Stimulated activated CD4-positive, alpha-beta T cell treated with anti-CD3 and anti-CD28 coated beads, Interleukin-1b, Interleukin-23, amount 100 ng/mL, for 24 hours (primary cell): ENCODE measurements around the gene CLTC.

ENCODE experiments used
- DNase-seq, 4 experiments: peaks; one replicate each; pipeline ENCODE4 v3.0.0-alpha.2; 2020; ENCODE audit warnings: low read depth in 4 of 4, low spot score in 1 of 4

CLTC gene

GRCh38 chr17:59678918-59679317, 59.2 kb downstream of the CLTC start:
- DNase-seq: no peak

GRCh38 chr17:59680314-59680713, 60.6 kb downstream of the CLTC start:
- no peak for DNase-seq

GRCh38 chr17:59683283-59683682, 63.6 kb downstream of the CLTC start:
- DNase-seq: no peak

- no peak for DNase-seq
These were observed 65.3 kb downstream of the CLTC start for GRCh38 chr17:59684967-59685366.

DNA sequence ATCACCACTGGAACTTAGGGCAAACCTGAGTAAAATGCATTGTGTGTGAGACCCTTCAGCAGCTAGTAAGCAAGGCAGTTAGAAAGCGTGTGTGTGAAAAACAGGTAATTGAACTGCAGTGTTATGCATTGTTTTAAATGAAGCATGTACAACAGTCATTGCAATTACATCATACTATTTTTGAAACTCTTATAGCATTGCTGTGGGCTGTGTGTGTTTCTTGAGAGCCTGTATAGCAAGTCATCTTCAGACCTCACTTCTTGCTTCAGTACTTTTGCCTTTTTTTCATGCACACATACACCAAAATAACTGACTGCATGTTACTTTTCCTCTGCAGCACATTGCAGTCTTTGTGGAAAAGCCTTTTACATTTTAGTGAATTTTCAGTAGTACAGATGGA, 68.3 kb downstream of the CLTC start:
- no peak for DNase-seq

DNA sequence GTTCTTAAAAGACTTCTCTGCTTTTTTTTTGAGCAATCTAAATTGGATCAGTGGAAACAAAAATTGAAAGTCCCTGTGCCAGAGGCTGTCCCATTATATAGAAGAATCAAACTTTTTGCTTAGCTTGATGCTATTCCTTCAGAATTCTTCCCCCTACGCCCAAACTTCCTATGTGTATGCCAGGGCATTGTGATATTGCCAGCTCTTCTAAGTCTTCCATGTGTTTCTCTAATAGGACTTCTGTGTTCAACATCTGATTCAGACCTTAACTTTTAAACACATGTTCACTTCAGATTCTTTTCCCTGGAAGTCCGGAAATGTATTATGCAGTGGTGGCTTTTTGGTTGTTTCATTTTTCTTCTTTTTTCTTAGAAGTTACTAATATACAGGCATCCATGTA, 68.8 kb downstream of the CLTC start:
- no peak for DNase-seq

DNA sequence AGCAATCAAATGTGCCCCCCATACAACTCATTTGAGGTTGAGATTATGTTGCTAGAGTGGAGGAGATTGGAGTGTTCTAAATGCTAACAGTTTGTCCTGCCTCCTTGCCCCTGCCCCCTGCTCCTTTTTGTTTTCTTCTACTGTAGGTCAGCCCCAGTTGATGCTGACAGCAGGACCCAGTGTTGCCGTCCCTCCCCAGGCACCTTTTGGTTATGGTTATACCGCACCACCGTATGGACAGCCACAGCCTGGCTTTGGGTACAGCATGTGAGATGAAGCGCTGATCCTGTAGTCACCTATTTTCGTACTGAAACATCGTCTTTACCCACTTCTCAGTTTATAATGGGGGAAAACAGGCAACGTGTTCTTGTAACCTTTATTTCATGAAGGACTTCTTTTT, 73.9 kb downstream of the CLTC start:
- no peak for DNase-seq

GRCh38 chr17:59694344-59694743, 74.6 kb downstream of the CLTC start:
- DNase-seq: no peak

- no peak for DNase-seq
These were observed 76.4 kb downstream of the CLTC start for GRCh38 chr17:59695945-59696681.

DNA sequence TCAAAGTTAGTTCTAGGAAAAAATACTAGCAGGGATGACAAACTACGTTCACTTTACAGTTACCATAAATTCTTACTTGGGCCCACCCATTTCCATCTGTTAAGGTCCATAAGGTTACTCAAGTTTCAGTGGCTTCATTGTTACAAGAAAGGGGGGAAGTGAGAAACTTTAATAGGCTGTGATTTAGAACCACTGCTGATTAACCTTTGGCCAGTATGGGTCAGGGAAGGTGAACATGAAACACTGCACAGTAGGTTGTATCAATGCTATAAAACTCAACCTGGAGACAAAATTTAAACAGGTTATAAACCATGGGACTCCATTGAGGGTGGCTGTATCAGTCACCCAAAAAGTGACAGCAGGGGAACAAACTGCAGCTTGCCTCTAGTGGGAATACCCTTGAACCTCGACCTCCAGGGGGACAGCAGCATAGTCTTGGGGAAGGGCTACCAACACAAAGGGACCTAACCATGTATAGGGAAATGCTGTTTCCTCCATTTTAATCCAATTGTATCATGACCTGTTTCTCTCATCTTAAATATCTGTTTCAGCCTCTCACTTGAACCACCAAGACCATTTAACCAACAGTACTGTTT, 77.1 kb downstream of the CLTC start:
- DNase-seq: no peak

GRCh38 chr17:59698143-59698542, 78.4 kb downstream of the CLTC start:
- DNase-seq: no peak

DNA sequence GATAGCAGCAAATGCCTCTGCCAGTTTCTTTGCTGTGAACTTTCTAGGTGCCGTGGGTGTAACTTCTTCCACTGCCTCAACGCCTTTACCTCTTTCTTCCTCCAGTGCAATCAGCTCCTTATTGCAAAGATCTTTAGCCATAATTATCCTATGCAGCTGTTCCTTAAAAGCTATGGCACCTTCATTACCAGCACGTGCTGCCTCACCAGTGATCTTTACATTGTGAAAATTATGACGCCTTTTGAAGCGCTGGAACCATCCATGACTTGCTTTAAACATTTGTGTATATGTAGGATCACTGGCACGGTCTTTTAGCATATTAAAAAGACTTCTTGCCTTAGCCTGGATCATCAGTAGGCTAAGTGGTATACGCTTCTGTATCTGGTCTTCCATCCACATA, 79.5 kb downstream of the CLTC start:
- no peak for DNase-seq

- DNase-seq: no peak
These were observed 80.1 kb downstream of the CLTC start for GRCh38 chr17:59699786-59700185.

DNA sequence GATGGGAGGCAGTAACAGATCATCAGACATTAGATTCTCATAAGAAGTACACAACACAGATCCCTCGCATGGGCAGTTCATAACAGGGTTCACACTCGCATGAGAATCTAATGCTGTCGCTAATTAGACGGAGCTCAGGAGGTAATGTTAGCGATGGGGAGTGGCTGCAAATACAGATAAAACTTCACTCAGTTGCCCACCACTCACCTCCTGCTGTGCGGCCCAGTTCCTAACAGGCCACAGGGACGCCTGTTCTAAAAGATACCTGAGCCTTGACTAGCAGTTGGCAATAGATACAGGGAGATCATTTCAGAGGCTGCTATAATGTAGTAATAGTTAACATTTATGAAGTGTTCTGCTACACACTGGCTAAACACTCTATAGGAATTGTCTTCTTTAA, 82.6 kb downstream of the CLTC start:
- DNase-seq: no peak

DNA sequence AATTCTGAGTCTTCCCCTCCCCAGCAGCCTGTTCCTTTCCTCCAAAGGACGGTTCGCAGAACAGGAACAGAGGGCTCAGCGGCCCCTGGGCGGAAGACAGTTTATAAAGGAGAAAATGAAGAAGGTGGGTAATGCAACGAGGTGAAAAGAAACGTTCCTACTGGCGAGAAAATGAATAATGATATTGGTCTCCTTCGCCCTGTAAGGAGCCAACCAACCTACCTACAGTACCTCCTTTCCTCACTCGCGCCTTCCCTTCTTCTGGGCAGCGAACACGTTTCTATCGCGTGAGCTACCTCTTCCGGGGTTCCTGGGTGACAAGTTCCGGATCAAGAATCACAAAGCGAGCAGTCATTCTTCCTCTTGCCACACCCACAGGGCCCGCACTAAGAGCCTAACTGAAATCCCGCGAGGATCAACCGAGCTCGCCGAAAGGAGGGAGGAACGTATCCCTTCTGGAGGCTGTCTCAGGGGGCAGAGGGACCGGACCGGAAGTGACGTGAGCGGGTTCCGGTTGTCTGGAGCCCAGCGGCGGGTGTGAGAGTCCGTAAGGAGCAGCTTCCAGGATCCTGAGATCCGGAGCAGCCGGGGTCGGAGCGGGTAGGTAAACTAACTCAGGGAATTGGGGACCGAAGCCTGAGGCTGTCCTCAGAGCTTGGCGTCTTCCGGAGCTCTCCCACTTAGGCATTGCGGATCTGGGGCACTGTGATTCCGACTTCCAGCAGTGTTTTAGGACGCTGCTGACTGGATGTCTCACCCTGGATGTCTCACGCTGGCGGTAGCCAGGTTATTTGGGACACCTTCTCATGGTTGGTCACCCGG, 87.7 kb downstream of the CLTC start, which contains the start of the genes PTRH2 and VMP1:
TSS of gene PTRH2 (minus strand) at position 282 of the 822 bp plus-strand sequence. CDS start 9,452 bp downstream, outside the sequence.
TSS of gene VMP1 (plus strand) at position 506 of the 822 bp plus-strand sequence. CDS start 23,793 bp downstream, outside the sequence.
- peak; percentile 82 to 94 (median 88) for DNase-seq

- DNase-seq: no peak
These were observed 88.3 kb downstream of the CLTC start for GRCh38 chr17:59707971-59708430.

DNA sequence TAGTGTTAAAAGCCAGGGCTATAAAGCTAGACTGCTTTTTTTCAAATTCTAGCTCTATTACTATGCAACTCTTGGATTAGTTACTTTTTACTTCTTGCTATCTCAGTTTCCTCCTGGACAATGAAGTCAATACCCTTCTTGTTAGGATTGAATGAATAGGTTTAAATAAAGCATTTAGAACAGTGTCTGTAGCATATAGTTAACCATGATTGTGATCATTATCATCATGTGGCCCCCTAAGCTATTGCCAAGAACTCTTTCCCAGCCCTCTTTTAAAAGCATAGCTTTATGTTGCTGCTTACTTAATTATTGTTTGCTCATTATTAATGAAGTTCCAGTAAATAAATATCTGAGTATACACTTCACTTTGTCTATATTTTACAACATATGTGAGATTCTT, 92.2 kb downstream of the CLTC start:
- DNase-seq: no peak

DNA sequence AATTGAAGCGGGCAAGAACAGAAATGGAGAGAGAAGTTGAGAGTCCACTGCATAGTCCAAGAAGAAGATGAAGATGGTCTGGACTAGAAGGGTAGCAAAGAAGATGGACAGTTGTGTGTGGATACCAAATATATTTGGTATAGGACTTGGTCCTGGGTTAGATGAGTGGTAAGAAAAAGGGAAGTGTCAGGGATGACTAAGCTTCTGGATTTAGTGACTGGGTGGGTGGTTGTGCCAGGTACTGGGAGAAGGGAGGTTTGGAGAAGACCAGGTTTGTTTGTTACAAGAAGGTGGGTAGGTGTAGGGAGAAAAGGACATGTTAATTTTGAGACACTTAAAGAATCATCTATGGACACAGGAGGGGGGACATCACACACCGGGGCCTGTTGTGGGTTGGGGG, 93.2 kb downstream of the CLTC start:
- DNase-seq: no peak

DNA sequence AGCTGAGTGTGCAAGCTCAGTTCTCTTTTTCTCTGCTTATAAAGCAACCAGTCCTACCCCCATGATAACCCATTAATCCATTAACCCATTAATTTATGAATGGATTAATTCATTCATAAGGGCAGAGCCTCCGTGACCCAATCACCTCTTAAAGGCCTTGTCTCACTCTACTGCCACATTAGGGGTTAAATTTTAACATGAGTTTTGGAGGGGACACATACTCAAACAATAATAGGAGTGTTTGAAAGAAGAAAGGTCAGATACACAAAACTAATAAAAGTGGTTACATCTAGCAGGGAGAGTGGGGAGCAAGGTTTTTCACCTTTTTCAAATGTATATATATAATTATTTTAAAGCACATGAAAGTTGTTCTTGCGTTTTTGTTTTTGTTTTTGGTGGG, 94.6 kb downstream of the CLTC start:
- no peak for DNase-seq

DNA sequence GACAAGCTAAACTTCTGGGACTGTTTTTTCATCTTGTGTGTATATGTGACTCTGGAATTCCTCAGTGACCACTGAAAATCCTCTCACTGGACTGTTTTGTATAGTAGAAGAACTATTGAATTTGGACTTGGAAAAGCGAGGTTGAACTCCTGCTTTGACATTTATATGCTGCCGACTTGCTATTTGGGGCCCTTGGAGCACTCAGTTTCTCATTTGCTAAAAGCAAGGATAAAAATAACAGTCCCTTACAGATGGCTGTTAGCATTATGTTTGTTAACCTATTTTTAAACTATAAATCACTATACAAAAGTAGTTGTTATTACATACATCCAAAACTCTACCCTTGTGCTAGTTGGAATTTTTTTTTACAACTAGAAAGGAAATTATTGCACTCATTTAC, 96.7 kb downstream of the CLTC start:
- no peak for DNase-seq

DNA sequence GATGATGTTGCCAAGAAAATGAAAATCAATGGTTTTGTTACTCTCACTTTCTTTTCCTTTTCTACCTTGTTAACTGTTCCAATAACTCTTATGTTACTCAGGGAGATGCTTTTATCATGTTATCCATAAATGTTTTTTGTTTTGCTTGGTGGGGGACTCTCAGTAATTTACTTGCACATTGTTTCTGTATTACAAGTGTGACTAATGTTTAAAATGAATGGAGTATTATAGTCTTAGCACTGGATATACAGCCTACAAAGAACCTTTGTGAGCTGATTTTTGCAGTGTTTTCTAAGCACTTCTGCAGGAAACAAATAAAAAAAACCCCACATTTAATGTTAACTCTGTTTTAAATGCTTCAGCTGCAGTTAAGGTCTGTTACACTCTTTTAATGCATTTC, 99.8 kb downstream of the CLTC start:
- DNase-seq: no peak

DNA sequence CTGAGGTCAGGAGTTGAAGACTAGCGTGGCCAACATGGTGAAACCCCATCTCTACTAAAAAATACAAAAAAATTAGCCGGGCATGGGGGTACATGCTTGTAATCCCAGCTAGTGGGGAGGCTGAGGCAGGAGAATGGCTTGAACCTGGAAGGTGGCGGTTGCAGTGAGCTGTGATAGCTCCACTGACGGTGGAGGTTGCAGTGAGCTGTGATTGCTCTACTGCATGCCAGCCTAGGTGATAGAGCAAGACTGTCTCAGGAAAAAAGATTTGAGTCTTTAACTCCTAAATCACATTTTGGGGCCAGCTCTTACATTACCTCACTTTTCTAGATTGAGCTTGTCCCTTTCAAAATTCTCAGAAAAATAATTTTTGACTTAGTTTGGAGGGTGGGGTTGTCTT, 102.9 kb downstream of the CLTC start:
- DNase-seq: no peak
